GM19467 (cell line): ENCODE measurements around the gene CSTPP1.

Experiments used
- ATAC-seq: cut with Tn5 transposase; IDR thresholded peaks from one replicate; pipeline ENCODE4 v1.9.1; 2021; ENCODE audit warnings: mild to moderate bottlenecking, moderate library complexity; ENCODE audit not compliant: unreplicated experiment

CSTPP1 gene, protein sequence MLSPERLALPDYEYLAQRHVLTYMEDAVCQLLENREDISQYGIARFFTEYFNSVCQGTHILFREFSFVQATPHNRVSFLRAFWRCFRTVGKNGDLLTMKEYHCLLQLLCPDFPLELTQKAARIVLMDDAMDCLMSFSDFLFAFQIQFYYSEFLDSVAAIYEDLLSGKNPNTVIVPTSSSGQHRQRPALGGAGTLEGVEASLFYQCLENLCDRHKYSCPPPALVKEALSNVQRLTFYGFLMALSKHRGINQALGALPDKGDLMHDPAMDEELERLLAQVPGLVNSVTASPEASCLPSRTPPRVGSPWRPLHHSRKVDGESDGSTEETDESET

DNA sequence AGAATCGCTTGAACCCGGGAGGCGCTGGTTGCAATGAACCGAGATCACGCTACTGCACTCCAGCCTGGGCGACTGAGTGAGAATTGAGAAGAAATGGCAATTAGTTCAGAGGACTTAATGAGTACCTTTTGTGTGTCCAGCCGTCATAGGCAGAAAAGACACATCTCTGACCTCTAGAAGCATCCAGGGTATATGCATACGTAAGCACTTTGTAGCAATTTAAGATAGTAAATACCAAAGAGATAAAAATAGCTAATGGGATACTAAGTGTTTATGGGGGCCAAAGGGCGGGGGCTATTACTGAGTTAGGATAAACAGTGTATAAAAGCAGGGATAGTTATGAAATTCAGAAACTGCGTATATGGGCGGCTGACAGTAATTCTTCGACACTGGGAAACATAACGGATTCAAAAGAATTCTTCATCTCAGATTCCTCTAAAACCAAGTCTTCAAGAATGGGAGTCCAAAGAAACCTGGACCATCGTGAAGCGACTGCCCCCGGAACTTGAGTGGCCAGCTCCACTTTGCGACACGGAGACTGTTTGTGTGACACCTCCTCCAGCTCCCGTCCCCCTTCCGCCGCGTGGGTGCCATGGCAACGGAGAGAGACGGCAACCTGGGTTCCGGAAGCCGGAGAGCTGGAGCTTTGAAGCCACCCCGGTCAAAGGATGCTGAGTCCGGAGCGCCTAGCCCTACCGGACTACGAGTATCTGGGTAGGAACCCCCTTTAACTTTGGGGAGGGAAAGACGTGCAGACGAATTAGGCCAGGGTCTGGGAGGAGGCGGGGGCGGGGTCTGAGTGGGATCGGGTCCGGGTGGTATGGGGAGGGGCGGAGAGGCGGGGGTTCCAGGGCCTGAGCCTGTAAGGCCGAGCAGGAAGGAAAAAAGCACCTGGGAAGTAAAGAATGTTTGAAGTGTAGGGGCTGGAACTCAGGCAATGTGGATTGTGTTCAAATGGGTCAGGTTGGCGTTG is at the start of gene CSTPP1:
TSS of gene CSTPP1 (plus strand) at position 624 of the 973 bp plus-strand sequence. CDS start at position 669, 45 bp downstream.
- ATAC-seq, result peak; percentile 92

DNA sequence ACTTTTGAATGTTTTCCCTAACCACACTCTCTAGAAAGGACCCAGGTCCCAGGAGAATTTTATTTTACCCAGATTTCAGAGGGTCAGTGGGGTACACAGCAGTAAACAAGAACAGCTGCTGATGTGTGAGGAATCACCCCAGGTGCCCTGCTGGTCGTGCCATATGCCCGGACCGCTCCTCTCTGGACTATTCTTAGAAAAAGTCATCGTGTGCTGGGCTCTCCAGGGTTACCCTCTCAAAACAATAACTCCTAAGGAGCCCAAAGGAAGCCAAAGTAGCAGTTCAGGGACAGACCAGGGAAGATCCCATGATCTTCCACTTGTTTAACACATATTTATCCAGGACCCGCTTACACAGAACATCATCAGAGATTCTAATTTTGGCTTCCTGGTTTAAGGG is 47.9 kb upstream of the CSTPP1 start:
- ATAC-seq, result no peak

DNA sequence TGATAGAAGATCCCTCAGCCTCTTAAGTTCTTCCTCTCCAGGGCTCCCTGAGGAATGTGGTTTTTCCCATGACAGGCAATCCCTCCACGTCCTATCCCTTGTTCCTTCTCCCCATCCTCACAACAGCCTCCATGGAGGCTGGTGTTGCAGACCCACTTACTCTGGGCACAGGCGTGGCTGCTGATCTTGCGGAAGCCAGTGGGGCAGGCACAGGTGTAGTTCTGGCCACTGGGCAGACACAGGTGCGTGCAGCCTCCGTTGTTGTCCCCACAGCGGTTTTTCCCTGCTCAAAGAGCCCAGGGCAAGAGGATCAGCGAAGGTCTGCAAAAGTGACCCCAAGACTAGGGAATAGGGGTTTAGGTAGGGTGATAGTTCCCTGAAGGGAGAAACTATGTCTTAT is 47.3 kb upstream of the CSTPP1 start:
- ATAC-seq, result no peak

DNA sequence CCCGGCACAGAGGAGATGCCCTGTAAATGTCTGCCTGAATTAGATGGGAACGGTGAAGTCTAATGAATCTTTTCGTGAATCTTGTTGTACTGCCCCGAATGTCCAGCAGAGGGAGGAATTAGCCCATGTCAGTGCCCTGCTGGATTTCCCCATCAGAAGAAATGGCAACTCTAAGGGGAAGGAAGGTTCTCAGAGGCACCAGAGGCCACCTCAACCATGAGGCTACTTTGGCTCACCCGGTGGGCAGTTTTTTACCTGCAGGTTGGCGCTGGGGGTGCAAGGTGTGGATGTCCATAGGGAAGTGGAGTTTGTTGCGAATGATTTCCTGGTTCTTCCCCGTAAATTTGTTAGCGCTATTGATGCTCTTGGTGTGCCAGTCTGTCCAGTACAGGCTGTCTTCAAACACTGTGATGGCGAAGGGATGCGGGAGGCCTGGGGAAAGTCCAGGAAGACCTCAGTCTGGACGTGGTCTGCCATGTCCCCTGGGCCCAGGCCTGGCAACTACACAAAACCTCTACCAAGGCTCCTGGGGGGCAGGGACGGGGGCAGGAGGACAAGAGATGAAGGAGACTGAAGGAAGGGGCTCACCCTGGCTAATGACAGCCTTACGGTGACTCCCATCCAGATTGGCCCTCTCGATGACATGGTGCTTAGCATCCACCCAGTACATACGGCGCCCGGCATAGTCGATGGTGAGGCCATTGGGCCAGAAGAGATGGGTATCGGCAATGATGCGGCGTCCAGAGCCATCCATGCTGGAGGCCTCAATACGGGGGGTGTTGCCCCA is 46.7 kb upstream of the CSTPP1 start:
- no peak for ATAC-seq

DNA sequence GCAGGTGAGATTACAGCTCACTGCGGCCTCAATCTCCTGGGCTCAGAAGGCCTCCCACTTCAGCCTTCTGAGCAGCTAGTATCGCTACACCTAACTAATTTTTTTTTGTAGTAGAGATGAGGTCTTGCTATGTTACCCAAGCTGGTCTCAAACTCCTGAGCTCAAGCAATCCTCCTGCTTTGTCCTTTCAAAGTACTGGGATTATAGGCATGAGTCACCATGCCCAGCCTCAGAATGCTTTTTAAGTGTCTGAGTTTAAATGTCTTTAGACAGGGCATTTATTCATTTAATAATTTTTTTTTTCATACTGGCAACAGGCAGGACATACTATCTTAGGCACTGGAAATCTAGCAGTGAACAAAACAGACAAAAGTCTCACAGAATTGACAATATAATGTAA is 45.9 kb upstream of the CSTPP1 start:
- no peak for ATAC-seq

DNA sequence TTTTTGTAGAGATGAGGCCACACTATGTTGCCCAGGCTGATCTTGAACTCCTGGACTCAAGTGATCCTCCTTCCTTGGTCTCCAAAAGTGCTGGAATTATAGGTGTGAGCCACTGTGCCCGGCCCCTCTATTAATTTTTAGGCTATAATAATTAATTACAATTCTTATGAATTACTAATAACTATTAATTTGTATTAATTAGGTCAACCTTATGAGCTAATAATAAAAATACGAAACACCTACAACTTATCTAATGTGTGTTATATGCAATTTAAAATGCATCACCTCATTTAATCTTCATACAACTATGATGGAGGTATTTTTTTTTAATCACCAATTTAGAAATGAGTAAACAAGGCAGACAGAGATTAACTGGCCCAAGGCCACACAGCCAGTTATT is 44.5 kb upstream of the CSTPP1 start:
- ATAC-seq, result no peak

DNA sequence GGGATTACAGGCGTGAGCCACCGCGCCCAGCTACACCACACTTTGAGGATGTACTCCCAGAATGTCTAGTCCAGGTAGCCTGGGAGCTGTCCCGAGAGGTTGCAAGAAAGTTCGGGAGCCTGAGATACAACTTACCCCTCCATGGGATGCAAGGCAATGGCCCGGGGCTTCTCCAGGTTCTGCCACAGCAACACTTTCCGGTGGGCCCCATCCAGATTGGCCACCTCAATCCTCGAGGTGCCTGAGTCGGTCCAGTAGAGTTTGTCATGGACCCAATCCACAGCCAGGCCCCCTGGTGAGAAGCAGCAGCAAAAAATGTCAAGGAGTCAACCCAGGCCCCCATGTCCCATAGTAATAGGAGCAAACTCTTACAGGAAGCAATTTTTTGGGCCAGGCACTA is 43.7 kb upstream of the CSTPP1 start:
- ATAC-seq, result no peak

DNA sequence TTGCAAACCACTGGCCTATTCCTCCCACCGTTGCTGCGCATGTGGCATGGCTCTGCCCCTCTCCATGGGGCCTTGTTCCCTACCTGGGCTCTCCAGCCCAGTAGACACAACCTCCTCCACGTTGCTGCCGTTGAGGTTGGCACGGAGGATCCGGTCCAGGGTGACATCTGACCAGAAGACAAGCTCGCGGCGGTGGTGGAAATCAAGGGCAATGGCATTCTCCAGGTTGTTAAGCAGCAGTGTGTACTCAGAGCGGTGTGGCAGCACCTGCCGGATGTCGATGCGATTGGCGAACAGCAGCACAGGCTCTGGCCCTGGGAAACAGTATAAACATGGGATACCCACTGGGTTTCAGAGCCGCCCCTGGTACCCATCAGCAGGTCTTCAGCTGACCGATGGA is 42.1 kb upstream of the CSTPP1 start:
- ATAC-seq, result no peak

DNA sequence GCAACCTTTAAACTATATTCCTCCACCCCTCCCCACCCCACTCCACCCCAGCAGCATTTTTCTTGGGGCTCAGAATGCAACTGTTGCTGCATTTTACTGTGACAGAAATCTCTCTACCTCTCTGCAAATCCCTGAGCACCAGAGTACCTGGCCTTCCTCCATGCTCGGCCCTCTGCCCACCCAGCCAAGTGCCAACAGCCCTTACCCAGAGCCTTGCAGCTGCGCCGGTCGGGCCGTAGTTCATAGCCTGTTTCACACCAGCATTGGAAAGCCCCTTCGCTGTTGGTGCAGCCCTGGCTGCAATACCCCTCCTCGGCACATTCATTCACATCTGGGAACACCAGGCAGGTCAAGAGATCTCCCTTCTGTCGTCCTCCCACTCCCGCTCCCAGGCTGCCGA is 41.6 kb upstream of the CSTPP1 start:
- no peak for ATAC-seq

DNA sequence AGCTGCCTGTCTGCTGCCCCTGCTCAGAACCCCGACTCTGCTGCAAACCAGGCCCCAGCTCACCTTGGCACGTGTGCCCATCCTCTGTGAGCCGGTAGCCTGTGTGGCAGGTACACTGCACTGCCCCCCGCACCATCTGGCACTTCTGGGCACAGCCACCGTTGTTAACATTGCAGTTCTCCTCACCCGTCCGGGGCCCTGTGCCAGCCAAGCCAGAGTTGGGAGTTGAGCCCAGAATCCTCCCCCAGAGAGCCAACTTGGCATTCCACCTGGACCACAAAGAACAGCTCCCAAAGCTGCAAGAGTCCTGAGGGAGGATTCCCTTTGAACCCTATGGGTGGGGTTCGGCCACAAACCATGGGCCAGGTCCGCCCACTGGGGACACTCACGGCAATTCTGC is 40.7 kb upstream of the CSTPP1 start:
- ATAC-seq, result no peak

DNA sequence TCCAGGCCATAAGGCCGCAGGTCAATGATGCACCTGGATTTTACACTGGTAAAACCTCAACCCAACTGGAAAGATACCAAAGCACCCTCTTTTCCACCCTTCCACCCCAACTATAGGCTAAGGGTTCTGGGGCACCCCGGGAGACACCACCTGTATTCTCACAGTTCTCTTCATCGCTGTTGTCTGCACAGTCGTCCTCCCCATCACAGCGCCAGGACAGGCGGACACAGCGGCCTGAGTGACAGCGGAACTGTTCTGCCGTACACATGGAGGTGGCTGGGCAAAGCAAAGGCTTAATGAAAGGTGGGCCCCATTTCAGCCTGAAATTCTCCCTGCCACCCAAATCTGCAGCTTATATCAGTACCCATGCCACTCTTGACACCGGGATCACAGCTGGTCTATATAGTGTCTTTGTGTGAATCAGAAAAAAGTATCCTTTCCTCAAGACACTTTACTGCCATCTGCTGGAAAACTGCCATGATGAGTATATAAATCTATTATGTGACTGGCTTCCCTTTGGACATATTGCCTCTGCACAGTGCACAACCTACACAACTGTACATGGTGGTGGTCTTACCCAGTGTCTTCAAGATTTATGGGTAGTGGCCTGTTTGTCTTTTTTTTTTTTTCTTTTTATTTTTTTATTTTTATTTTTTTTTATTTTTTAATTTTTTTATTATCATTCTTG is 39.7 kb upstream of the CSTPP1 start:
- no peak for ATAC-seq

DNA sequence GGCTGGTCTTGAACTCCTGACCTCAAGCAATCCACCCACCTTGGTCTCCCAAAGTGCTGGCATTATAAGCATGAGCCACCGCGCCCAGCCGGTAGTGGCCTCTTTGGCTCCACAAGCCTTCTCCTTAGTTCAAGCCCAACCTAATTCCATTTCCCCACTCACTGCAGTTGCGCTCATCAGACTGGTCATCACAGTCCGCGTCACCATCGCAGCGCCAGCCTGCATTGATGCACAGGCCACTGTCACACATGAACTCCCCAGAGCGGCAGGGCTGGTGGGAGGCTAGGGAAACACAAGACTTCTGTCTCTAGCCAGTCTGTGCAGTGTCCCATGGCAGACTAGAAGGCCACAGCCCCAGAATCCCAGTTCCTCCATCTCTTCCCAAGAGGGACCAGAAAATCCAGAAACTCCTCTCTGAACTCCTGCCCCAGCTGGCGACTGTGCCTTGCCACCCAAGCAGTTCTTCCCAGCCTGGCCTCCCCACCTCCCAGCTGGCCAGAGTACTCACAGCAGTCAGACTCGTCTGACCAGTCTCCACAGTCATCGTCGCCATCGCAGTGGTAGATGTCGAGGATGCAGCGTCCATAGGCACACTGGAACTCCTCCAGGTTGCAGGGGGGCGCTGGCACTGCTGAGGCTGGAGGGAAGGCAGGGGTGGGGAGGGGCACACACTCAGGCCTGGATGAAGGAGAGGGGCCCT is 38.0 kb upstream of the CSTPP1 start:
- ATAC-seq, result no peak

DNA sequence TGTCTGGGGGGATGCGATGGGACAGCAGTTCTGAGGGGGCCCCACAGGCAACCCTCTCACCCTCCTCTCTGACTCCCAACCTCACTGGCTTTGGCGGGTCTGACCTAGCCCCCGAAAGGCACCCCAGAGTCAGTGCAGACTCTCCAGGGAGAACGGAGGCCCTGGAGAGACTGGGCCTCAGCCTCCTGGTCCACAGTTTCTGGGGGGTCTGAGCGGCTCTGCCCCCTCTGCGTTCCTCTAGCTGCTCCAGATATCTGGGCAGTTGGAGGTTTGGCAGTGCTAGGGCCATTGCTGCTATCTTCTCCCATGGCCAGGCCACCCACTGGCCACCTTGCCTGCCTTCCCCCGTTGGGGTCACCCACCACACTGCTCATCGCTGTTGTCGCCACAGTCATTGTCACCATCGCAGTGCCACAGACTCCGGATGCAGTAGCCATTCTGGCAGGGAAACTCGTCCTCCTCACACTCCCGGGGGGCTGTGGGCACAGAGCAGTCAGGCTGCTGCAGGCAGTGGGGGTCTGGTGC is 37.0 kb upstream of the CSTPP1 start:
- ATAC-seq, result no peak

DNA sequence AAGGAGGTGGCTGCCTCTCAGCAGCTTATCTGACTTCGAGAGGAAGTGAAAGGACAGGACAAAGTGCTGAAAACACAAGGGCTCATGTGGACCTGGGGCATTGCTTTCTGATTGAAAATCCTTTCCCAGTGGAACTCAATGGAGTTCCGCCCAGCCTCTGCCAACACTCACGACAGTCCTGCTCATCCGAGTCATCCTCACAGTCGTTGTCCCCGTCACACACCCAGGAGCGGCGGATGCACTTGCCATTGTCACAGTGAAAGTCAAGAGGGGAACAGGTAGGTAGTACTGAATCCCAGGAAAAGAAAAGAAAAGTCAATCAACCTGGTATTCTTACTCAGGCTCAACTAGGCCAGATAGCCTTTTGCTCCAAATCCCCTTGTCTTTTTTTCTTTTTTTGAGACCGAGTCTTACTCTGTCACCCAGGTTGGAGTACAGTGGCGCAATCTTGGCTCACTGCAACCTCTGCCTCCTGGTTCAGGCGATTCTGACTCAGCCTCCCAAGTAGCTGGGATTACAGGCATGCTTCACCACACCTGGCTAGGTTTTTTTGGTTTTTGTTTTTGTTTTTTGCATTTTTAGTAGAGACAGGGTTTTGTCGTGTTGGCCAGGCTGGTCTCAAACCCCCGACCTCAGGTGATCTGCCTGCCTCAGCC is 36.3 kb upstream of the CSTPP1 start:
- no peak for ATAC-seq

DNA sequence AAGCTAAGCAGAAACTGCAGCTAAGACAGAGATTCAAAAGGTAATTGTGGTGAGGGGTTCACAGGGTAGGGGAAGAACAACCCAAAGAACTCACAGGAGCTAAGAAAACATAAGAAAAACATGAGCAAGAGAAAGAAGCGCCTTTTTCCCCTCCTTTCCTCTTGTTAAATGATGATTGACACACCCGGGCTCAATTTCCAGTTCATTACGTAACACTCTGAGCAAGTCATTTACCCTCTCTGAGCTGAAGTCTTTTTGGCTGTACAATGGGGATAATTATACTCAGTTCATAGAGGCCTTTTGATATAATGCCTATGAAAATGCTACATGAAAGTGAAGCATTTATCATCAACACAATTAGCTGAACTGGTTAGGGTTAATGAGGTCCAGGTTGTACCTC is 35.4 kb upstream of the CSTPP1 start:
- ATAC-seq, result no peak

DNA sequence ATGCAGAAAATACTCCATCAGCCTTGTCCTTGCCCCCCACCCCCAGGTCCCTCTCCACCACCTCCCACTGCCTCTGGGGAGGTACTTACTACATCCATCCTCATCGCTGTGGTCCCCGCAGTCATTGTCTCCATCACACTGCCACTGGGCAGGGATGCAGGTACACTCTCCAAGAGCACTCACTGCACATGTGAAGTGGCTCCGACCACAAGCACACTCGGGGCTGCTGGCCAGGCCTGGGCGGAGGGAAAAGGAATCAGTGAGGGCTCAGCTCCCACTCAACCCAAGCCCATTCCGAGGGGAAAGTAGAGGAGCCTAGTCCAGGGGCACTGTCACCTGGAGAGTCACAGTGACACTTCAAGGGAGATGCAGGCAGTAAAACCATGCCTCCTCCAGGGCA is 33.9 kb upstream of the CSTPP1 start:
- ATAC-seq, result no peak

DNA sequence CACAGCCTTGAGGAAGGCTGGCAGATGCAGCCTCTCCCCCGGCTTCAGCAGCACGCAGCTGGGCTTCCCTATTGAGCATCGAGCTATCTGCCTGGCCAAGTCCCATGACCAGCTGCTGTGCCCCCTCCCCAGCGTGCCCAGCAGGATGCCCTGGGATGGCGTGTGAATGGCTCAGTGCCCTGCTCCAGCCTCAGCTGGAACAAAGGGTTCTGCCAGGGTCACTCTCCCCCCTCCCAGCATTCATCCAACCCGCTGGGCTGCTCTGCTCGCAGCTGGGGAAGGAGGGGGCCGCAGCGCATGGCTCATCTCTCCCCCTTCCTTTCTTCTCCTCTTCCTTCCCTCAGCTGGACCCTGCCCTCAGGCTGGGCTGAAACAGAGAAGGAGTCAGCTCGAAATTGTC is 32.7 kb upstream of the CSTPP1 start:
- no peak for ATAC-seq

DNA sequence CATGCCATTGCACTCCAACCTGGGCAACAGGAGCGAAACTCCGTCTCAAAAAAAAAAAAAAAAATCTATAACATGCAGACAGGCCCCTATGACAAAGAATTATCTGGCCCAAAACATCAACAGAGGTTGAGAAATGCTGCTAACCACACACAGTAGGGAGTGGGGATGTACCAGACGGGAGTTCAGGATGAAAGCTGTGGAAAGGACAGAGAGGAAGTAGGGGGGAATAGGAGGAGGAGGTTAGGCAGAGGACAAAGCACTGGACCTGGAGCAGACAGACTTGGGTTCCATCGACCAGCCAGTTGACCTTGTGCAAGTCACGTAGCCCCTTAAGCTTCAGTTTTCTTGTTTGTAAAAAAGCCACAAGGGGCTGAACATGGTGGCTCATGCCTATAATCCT is 30.8 kb upstream of the CSTPP1 start:
- no peak for ATAC-seq

DNA sequence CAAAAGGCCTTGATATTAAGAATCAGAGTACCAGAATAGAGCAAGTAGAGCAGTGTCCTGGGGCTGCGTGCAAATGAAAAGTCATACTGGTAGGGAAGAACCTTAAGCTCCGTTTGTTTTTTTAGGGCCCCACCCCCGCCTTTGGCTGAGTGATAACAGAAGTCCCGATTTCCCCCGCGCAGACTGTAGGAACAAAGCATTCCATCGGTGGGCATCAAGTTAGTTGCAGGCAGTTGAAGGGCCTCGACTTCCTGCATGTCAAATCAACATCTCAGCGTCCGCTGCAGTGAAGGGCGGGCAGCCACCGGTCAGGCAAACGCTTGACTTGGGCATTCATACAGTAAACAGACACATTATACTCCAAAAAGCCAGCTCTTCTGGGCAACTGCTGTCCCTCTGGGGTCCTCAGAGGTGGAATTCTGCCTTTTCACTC is 29.9 kb upstream of the CSTPP1 start:
- ATAC-seq, result no peak
